ENCODE measurements around the gene KLRB1.

Gene KLRB1

DNA sequence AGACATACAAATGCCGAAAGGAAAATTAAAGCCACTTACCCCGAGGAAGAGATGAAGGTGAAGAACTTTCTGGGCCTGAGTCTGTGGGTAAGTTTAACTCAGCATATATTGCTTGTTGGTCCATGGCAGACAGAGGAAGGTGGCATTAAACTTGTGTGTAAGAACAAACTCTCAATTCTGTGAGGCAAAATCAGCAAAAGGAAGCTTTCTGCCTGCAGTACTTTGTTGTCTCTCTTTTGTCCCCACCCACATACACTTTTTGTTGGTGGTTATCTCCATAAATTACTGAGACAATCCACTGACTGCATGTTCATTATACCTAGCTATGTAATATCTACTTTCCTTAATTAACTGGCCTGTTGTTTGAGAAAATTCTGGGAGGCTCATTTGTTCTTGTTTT lies at the start of gene KLRB1:
TSS of gene KLRB1 (minus strand) at position 201 of the 400 bp plus-strand sequence. CDS start at position 124, 77 bp downstream.
- no peak for TF ChIP-seq CTCF (IDR thresholded peaks at IDR 0.05; ENCODE audit: borderline replicate concordance, insufficient read depth, low read depth, low read length)
- no peak within 1 kb of the TSS for H3K4me3 ChIP-seq (ENCODE audit: low read depth, low read length)

- no peak overlapping the region for H3K4me3 ChIP-seq (ENCODE audit: low read depth, low read length)
- no peak for TF ChIP-seq CTCF (IDR thresholded peaks at IDR 0.05; ENCODE audit: borderline replicate concordance, insufficient read depth, low read depth, low read length)
These were observed 43.6 kb upstream of the KLRB1 start for GRCh38 chr12:9651265-9651729.

DNA sequence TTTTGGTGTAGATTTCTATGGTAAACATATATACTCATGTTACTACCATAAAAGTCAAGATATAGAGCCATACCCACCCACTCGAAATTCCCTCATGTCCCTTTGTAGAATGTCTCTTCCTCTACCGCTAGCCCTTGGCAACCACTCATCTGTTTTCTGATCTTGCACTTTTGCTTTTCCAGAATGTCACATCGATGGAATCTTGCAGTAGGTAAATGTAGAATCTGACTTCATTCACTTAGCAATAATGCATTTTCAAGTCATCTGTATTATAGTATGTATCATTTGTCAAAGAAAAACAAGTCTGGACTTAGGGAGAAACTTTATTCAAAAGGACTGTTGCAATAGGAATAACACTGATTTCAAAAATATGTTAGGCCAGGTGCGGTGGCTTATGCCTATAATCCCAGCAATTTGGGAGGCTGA lies 42.4 kb upstream of the KLRB1 start:
- TF ChIP-seq CTCF (IDR thresholded peaks at IDR 0.05; ENCODE audit: borderline replicate concordance, insufficient read depth, low read depth, low read length) = no peak
- H3K4me3 ChIP-seq (ENCODE audit: low read depth, low read length) = peak overlapping the region; percentile 38

GRCh38 chr12:9649532-9649940 lies 41.8 kb upstream of the KLRB1 start:
- H3K4me3 ChIP-seq (ENCODE audit: low read depth, low read length) = peak overlapping the region; percentile 50
- no peak for TF ChIP-seq CTCF (IDR thresholded peaks at IDR 0.05; ENCODE audit: borderline replicate concordance, insufficient read depth, low read depth, low read length)

DNA sequence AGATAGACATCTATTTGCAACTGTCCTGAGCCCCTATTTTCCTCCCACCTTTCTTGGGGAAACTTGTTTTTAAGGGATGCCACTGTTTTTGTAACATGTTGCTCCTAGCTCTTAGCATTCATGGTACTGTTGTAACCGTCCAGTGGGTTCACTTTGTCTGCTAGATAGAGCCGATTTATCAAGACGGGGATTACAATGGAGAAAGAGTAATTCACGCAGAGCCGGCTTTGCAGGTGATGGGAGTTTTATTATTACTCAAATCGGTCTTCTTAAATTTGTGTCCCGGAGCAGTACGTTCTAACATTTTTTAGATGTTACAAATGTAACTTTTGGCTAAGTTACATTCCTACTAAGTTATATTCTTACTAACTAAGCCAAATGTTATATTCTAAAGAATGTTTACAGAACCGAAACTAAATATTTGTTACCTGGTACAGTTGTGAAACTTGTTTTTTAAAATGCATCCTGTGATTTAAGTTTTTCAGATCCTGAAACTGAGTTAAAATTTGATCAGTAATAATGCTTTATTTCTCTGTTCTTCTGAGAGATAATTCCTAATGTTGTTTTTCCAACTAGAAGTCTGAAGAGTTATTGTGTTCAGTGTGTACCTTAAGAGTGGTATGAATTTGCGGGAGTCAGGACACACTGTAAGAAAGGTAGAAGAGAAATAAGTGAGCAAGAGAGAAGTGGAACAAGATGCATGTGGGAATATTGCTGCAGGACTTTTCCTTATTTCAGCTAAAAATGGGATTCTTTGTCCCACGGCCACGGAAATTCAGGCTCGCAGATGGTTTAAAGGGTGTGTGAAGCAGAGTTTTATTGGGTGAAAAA lies 41.2 kb upstream of the KLRB1 start:
- no peak for TF ChIP-seq CTCF (IDR thresholded peaks at IDR 0.05; ENCODE audit: borderline replicate concordance, insufficient read depth, low read depth, low read length)
- peak overlapping the region; percentile 50 for H3K4me3 ChIP-seq (ENCODE audit: low read depth, low read length)

GRCh38 chr12:9647825-9648700 lies 40.3 kb upstream of the KLRB1 start:
- H3K4me3 ChIP-seq (ENCODE audit: low read depth, low read length) = peak overlapping the region; percentile 50
- no peak for TF ChIP-seq CTCF (IDR thresholded peaks at IDR 0.05; ENCODE audit: borderline replicate concordance, insufficient read depth, low read depth, low read length)

Data from GM12875 (cell line).